PC-9 (cell line): ENCODE data around the gene CATSPERB.

Experiments
- CTCF ChIP-seq: fragments of 200-600 bp; sonication (generic); conservative IDR thresholded peaks from 2 replicates; pipeline ENCODE4 v1.6.1; 2017; ENCODE audit warnings: mixed run types, antibody characterized with exemption, mild to moderate bottlenecking, moderate library complexity
- EZH2 ChIP-seq: fragments of 200-600 bp; sonication (generic); IDR thresholded peaks from 2 replicates; pipeline ENCODE4 v1.8.0; 2017; ENCODE audit warnings: antibody characterized with exemption, low read depth

- TF ChIP-seq CTCF (no peak), EZH2 (no peak)
Measured at GRCh38 chr14:91569301-91569700, 162.6 kb downstream of the CATSPERB start.
